ENCODE results near the gene MYNN. TPM values are rescaled to one million over a fixed set of nuclear protein-coding genes. Genes with fewer than 3 reads are reported as not detected.

Gene MYNN
- total and polyA plus RNA-seq, 2 of the 13 experiments (the other 11 are each of a cell fraction or from before 2014, with no cell fraction given) = 10.4 to 17.6 TPM

DNA sequence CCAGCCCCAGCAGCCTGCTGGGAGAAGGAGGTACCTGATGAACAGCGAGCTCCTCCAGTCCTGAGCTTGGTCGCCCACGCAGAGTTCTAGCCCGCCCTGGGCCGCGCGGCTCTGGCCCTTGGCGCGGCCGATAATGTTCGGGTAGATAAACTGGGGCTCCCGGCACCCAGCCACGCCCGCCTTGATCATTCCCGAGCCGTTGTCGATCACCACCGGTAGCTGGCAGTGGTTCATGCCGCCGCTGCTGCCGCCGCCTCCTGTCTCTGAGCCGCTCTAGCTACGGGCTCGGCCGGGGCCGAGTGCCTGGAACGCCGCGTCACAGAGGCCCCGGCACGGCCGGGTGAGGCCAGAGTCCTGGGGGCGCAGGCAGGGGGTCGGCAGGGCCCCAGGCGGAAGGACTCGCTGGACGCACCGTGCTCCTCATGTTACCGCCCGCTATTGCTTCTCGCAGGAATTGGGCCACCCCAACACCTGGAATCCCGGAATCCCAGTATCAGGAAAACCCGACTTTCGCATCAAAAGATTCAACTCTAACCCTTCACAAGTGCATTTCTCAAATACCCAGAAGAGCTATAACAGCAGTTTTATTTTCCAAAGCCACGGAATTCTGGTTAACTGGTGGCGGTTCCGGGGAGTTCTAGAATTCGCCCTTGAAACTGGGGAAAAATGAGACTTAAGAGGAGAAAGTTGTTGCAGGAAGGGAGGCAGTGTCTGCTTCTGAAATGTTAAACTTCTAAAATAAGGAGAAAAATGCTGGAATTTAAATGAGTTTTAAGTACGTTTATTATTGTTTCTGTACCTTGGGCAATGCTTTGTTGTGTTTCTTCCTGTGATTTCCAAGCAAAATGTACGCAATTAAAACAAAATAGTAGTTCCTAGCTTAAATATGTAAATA lies 3.7 kb upstream of the MYNN start, which contains the start of gene ACTRT3 (continued):
- no peak for TF ChIP-seq ZFYVE20 (CRISPR knock-in tag; IDR thresholded peaks at IDR 0.05; ENCODE audit: borderline replicate concordance, low read depth)
- peak; percentile 35; the same call in 1 of the 2 replicates for TF ChIP-seq ELF3 (CRISPR knock-in tag; IDR thresholded peaks at IDR 0.05)
- TF ChIP-seq, protein P1, sequence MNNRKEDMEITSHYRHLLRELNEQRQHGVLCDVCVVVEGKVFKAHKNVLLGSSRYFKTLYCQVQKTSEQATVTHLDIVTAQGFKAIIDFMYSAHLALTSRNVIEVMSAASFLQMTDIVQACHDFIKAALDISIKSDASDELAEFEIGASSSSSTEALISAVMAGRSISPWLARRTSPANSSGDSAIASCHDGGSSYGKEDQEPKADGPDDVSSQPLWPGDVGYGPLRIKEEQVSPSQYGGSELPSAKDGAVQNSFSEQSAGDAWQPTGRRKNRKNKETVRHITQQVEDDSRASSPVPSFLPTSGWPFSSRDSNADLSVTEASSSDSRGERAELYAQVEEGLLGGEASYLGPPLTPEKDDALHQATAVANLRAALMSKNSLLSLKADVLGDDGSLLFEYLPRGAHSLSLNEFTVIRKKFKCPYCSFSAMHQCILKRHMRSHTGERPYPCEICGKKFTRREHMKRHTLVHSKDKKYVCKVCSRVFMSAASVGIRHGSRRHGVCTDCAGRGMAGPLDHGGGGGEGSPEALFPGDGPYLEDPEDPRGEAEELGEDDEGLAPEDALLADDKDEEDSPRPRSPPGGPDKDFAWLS (CRISPR knock-in tag; IDR thresholded peaks at IDR 0.05; ENCODE audit: borderline replicate concordance) = no peak
- no peak for TF ChIP-seq ZNF335 (CRISPR knock-in tag; IDR thresholded peaks at IDR 0.05)
- no peak for TF ChIP-seq ZNF33B (CRISPR knock-in tag; IDR thresholded peaks at IDR 0.05)
- TF ChIP-seq, protein P2, sequence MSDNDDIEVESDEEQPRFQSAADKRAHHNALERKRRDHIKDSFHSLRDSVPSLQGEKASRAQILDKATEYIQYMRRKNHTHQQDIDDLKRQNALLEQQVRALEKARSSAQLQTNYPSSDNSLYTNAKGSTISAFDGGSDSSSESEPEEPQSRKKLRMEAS (IDR thresholded peaks at IDR 0.05) = peak; percentile 54; the same call in 1 of the 2 replicates
- no peak for TF ChIP-seq ZNF446 (CRISPR knock-in tag; IDR thresholded peaks at IDR 0.05)
- TF ChIP-seq XRCC5 (optimal IDR thresholded peaks at IDR 0.05; ENCODE audit: low read length) = no peak
- no peak for TF ChIP-seq RFX5 (IDR thresholded peaks at IDR 0.05; ENCODE audit: low read depth, low read length)
- TF ChIP-seq, protein P3, sequence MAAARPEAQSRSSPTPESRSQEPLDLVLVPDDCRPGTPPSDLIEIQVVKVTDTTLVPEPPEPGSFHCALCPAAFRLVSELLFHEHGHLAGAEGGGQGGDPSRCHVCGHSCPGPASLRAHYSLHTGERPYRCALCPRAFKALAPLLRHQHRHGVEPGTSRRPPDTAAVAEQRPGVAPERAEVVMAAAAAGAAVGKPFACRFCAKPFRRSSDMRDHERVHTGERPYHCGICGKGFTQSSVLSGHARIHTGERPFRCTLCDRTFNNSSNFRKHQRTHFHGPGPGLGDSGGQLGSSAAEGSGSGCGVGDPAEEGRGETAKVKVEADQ (CRISPR knock-in tag; IDR thresholded peaks at IDR 0.05; ENCODE audit: borderline replicate concordance) = no peak
- no peak for TF ChIP-seq HDAC6 (IDR thresholded peaks at IDR 0.05; ENCODE audit: low read depth, low read length)
- TF ChIP-seq NR2F6 (IDR thresholded peaks at IDR 0.05) = no peak
- TF ChIP-seq NR2F6 (CRISPR knock-in tag; IDR thresholded peaks at IDR 0.05) = no peak
- TF ChIP-seq NFKBIZ (CRISPR knock-in tag; IDR thresholded peaks at IDR 0.05) = no peak
- TF ChIP-seq, protein P4, sequence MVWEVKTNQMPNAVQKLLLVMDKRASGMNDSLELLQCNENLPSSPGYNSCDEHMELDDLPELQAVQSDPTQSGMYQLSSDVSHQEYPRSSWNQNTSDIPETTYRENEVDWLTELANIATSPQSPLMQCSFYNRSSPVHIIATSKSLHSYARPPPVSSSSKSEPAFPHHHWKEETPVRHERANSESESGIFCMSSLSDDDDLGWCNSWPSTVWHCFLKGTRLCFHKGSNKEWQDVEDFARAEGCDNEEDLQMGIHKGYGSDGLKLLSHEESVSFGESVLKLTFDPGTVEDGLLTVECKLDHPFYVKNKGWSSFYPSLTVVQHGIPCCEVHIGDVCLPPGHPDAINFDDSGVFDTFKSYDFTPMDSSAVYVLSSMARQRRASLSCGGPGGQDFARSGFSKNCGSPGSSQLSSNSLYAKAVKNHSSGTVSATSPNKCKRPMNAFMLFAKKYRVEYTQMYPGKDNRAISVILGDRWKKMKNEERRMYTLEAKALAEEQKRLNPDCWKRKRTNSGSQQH (CRISPR knock-in tag; IDR thresholded peaks at IDR 0.05; ENCODE audit: low read depth) = no peak
- no peak for TF ChIP-seq ZNF577 (CRISPR knock-in tag; IDR thresholded peaks at IDR 0.05; ENCODE audit: borderline replicate concordance, low read depth)
- TF ChIP-seq, protein P5, sequence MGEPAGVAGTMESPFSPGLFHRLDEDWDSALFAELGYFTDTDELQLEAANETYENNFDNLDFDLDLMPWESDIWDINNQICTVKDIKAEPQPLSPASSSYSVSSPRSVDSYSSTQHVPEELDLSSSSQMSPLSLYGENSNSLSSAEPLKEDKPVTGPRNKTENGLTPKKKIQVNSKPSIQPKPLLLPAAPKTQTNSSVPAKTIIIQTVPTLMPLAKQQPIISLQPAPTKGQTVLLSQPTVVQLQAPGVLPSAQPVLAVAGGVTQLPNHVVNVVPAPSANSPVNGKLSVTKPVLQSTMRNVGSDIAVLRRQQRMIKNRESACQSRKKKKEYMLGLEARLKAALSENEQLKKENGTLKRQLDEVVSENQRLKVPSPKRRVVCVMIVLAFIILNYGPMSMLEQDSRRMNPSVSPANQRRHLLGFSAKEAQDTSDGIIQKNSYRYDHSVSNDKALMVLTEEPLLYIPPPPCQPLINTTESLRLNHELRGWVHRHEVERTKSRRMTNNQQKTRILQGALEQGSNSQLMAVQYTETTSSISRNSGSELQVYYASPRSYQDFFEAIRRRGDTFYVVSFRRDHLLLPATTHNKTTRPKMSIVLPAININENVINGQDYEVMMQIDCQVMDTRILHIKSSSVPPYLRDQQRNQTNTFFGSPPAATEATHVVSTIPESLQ (CRISPR knock-in tag; conservative IDR thresholded peaks at IDR 0.05) = no peak
- TF ChIP-seq, protein P6, sequence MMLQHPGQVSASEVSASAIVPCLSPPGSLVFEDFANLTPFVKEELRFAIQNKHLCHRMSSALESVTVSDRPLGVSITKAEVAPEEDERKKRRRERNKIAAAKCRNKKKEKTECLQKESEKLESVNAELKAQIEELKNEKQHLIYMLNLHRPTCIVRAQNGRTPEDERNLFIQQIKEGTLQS (CRISPR knock-in tag; IDR thresholded peaks at IDR 0.05) = no peak
- no peak for TF ChIP-seq ZNF225 (CRISPR knock-in tag; IDR thresholded peaks at IDR 0.05)
- TF ChIP-seq ZNF562 (CRISPR knock-in tag; IDR thresholded peaks at IDR 0.05; ENCODE audit: borderline replicate concordance) = no peak
- no peak for TF ChIP-seq ZC3H4 (CRISPR knock-in tag; IDR thresholded peaks at IDR 0.05; ENCODE audit: borderline replicate concordance)
- TF ChIP-seq CAMTA2 (CRISPR knock-in tag; IDR thresholded peaks at IDR 0.05; ENCODE audit: borderline replicate concordance) = no peak
